HCT116 (cell line): ENCODE results near the gene PPP2R2D.

Experiments used
- ATF3 ChIP-seq: IDR thresholded peaks from 2 replicates; pipeline ENCODE4 v1.6.1; 2012
- CTCF ChIP-seq, 3 experiments: fragments of 200-600 bp in 1 of 3; sonication (generic) in 1 of 3; IDR thresholded peaks in 2 of 3; conservative IDR thresholded peaks in 1 of 3; 2 replicates each; pipeline ENCODE4 v1.5.1; 2012 to 2017; ENCODE audit warnings: low read depth in 2 of 3, low read length in 2 of 3, antibody characterized with exemption in 1 of 3, borderline replicate concordance in 1 of 3, control low read depth in 1 of 3, mild to moderate bottlenecking in 1 of 3, mixed read lengths in 1 of 3, mixed run types in 1 of 3, moderate library complexity in 1 of 3; ENCODE audit not compliant: insufficient read depth in 1 of 3
- EGR1 ChIP-seq: IDR thresholded peaks from 2 replicates; pipeline ENCODE4 v1.6.1; 2012; ENCODE audit warnings: low read depth
- ELF1 ChIP-seq: IDR thresholded peaks from 2 replicates; pipeline ENCODE4 v1.6.1; 2012; ENCODE audit warnings: low read depth, borderline replicate concordance
- EZH2 ChIP-seq: fragments of 200-600 bp; sonication (generic); IDR thresholded peaks from 2 replicates; pipeline ENCODE4 v1.6.1; 2017; ENCODE audit warnings: antibody characterized with exemption, mixed run types
- EZH2phosphoT487 ChIP-seq: fragments of 200-600 bp; IDR thresholded peaks from 2 replicates; pipeline ENCODE4 v1.6.1; 2018; ENCODE audit warnings: antibody characterized with exemption, borderline replicate concordance
- JUND ChIP-seq: IDR thresholded peaks from 2 replicates; pipeline ENCODE4 v1.6.1; 2012
- POLR2A ChIP-seq: IDR thresholded peaks from 2 replicates; pipeline ENCODE4 v1.7.0; 2011; ENCODE audit warnings: borderline replicate concordance; ENCODE audit not compliant: insufficient read depth, insufficient read length; ENCODE audit errors: extremely low read depth
- POLR2AphosphoS5 ChIP-seq: IDR thresholded peaks from 2 replicates; pipeline ENCODE4 v1.6.1; 2011; ENCODE audit warnings: mild to moderate bottlenecking, low read depth, low read length, moderate library complexity
- REST ChIP-seq: IDR thresholded peaks from 2 replicates; pipeline ENCODE4 v1.6.1; 2012; ENCODE audit warnings: low read depth
- SP1 ChIP-seq: IDR thresholded peaks from 2 replicates; pipeline ENCODE4 v1.6.1; 2012; ENCODE audit warnings: low read depth
- SRF ChIP-seq: IDR thresholded peaks from 2 replicates; pipeline ENCODE4 v1.6.1; 2012; ENCODE audit warnings: low read depth
- TCF7L2 ChIP-seq: IDR thresholded peaks from 2 replicates; pipeline ENCODE4 v1.7.0; 2011; ENCODE audit warnings: borderline replicate concordance, inconsistent platforms; ENCODE audit not compliant: insufficient read depth, insufficient read length; ENCODE audit errors: extremely low read depth
- YY1 ChIP-seq: IDR thresholded peaks from 2 replicates; pipeline ENCODE4 v1.6.1; 2011; ENCODE audit warnings: low read length, low read depth, moderate library complexity, mild to moderate bottlenecking; ENCODE audit not compliant: insufficient replicate concordance; ENCODE audit errors: extremely low read depth

- TF ChIP-seq POLR2A = no peak
- TF ChIP-seq JUND = no peak
- no peak for TF ChIP-seq CTCF (IDR thresholded peaks at IDR 0.05 in 2 of 3, conservative IDR thresholded peaks at IDR 0.05 in 1 of 3; ENCODE audit: borderline replicate concordance in 1 of 3, insufficient read depth in 1 of 3, low read depth in 2 of 3, low read length in 2 of 3)
- TF ChIP-seq POLR2AphosphoS5 = no peak
- TF ChIP-seq SRF = no peak
- no peak for TF ChIP-seq ATF3
- TF ChIP-seq TCF7L2 = no peak
- no peak for TF ChIP-seq EGR1
- TF ChIP-seq REST = no peak
- TF ChIP-seq ELF1 = no peak
- no peak for TF ChIP-seq EZH2
- TF ChIP-seq EZH2phosphoT487 = no peak
- TF ChIP-seq YY1 = no peak
- no peak for TF ChIP-seq SP1
These were observed 497 bp downstream of the PPP2R2D start for GRCh38 chr10:131901181-131901829.
